GM12878 (cell line): ENCODE data around the gene TRIM38. TPM values are rescaled to one million over a fixed set of nuclear protein-coding genes. Genes with fewer than 3 reads are reported as not detected.

Source experiments
- CBX3 ChIP-seq: fragments of 200-600 bp; sonication (generic); IDR thresholded peaks from 2 replicates; pipeline ENCODE4 v1.6.1; 2016; ENCODE audit warnings: low read depth, borderline replicate concordance
- CHD2 ChIP-seq: IDR thresholded peaks from 2 replicates; pipeline ENCODE4 v1.6.1; 2011; ENCODE audit warnings: low read depth, low read length, improper control_type of control experiment, borderline replicate concordance
- CHD4 ChIP-seq: fragments of 200-600 bp; sonication (generic); IDR thresholded peaks from 2 replicates; pipeline ENCODE4 v1.6.1; 2016; ENCODE audit warnings: mild to moderate bottlenecking
- GATAD2B ChIP-seq: fragments of 450-650 bp; conservative IDR thresholded peaks from 2 replicates; pipeline ENCODE4 v1.6.1; 2017; ENCODE audit warnings: low read depth, mild to moderate bottlenecking, moderate library complexity
- IKZF1 ChIP-seq: fragments of 450-650 bp; conservative IDR thresholded peaks from 2 replicates; pipeline ENCODE4 v1.6.1; 2017; ENCODE audit warnings: antibody characterized with exemption, mild to moderate bottlenecking
- KDM1A ChIP-seq: fragments of 200-600 bp; sonication (generic); IDR thresholded peaks from 2 replicates; pipeline ENCODE4 v1.6.1; 2016; ENCODE audit warnings: borderline replicate concordance
- MYB ChIP-seq: fragments of 150-350 bp; IDR thresholded peaks from 2 replicates; pipeline ENCODE4 v1.6.1; 2014; ENCODE audit warnings: mild to moderate bottlenecking, low read depth, low read length, borderline replicate concordance
- NFXL1 ChIP-seq: fragments of 450-650 bp; IDR thresholded peaks from 2 replicates; pipeline ENCODE4 v1.6.1; 2017; ENCODE audit warnings: antibody characterized with exemption, mild to moderate bottlenecking, borderline replicate concordance
- NRF1 ChIP-seq: conservative IDR thresholded peaks from 2 replicates; pipeline ENCODE4 v1.6.1; 2011; ENCODE audit warnings: mild to moderate bottlenecking, low read depth, low read length, improper control_type of control experiment
- PAX5 ChIP-seq: IDR thresholded peaks from 2 replicates; pipeline ENCODE4 v1.6.1; 2011; ENCODE audit warnings: low read depth, low read length, borderline replicate concordance
- PAX8 ChIP-seq: fragments of 450-650 bp; IDR thresholded peaks from 2 replicates; pipeline ENCODE4 v1.6.1; 2017; ENCODE audit warnings: mild to moderate bottlenecking, moderate library complexity
- PML ChIP-seq: IDR thresholded peaks from 2 replicates; pipeline ENCODE4 v1.6.1; 2012; ENCODE audit warnings: low read length, inconsistent platforms
- POLR2A ChIP-seq: IDR thresholded peaks from 2 replicates; pipeline ENCODE4 v1.6.1; 2011; ENCODE audit warnings: low read depth, mild to moderate bottlenecking, low read length
- RBBP5 ChIP-seq: fragments of 200-600 bp; sonication (generic); conservative IDR thresholded peaks from 2 replicates; pipeline ENCODE4 v1.6.1; 2016
- RELA ChIP-seq: fragments of 450-650 bp; IDR thresholded peaks from 2 replicates; pipeline ENCODE4 v1.8.0; 2014; ENCODE audit warnings: borderline replicate concordance; ENCODE audit not compliant: partially characterized antibody
- RUNX3 ChIP-seq: IDR thresholded peaks from 2 replicates; pipeline ENCODE4 v1.6.1; 2012; ENCODE audit warnings: low read length, inconsistent platforms
- SIN3A ChIP-seq: IDR thresholded peaks from 2 replicates; pipeline ENCODE4 v1.6.1; 2012; ENCODE audit warnings: low read depth, low read length, improper control_type of control experiment
- SPI1 ChIP-seq: IDR thresholded peaks from 2 replicates; pipeline ENCODE4 v1.6.1; 2011; ENCODE audit warnings: low read depth, mild to moderate bottlenecking, low read length, moderate library complexity, borderline replicate concordance; ENCODE audit not compliant: insufficient read depth
- TBL1XR1 ChIP-seq: IDR thresholded peaks from 2 replicates; pipeline ENCODE4 v1.6.1; 2012; ENCODE audit warnings: low read depth, low read length, improper control_type of control experiment
- TCF3 ChIP-seq: IDR thresholded peaks from 2 replicates; pipeline ENCODE4 v1.6.1; 2012; ENCODE audit warnings: low read depth, mild to moderate bottlenecking, low read length, borderline replicate concordance; ENCODE audit not compliant: insufficient read depth
- ZNF687 ChIP-seq: fragments of 450-650 bp; IDR thresholded peaks from 2 replicates; pipeline ENCODE4 v1.6.1; 2017; ENCODE audit warnings: mild to moderate bottlenecking, moderate library complexity
- polyA plus RNA-seq, 11 experiments: library from polyadenylated mRNA; depleted of rRNA in 4 of 11; unstranded in 6 of 11; stranded (reverse) in 5 of 11; fragments of >200 nt; fragmentation: Nextera tagmentation in 4 of 11; fragmentation: Illumina TruSeq in 1 of 11; extraction: Ambion mirVana in 4 of 11; extraction: Trizol in 1 of 11; gene quantifications; 1 replicate in 1 of 11; 2 replicates in 10 of 11; pipeline versions ENCODE4 v1.2.1 to v1.2.3, GENCODE V29; 2011 to 2016; ENCODE audit warnings: inconsistent platforms in 2 of 11, missing spikeins in 2 of 11, low read depth in 1 of 11
- total RNA-seq, 4 experiments: library from RNA; depleted of rRNA in 3 of 4; stranded (reverse); fragments of >200 nt in 3 of 4; fragmentation: Illumina TruSeq in 1 of 4; extraction: Trizol in 1 of 4; gene quantifications; 2 replicates each; pipeline versions ENCODE4 v1.2.1 to v1.2.3, GENCODE V29; 2013 to 2021
- TF ChIP-seq, protein P1 (sequence below): fragments of 450-650 bp; IDR thresholded peaks from 2 replicates; pipeline ENCODE4 v1.6.1; 2017; ENCODE audit warnings: low read depth, mild to moderate bottlenecking, moderate library complexity

The TRIM38 gene
- total and polyA plus RNA-seq, 10 of the 15 experiments (the other 5 are each of a cell fraction or from before 2014, with no cell fraction given), result 4.5 to 14.7 (median 11.1) TPM

- TF ChIP-seq GATAD2B, result no peak; the same call in 1 of the 2 replicates
- peak; percentile 35; the same call in 1 of the 2 replicates for TF ChIP-seq PAX5
- TF ChIP-seq PAX8, result no peak
- TF ChIP-seq TBL1XR1, result peak; percentile 39; the same call in 1 of the 2 replicates
- no peak for TF ChIP-seq RELA
- TF ChIP-seq ZNF687, result 0 out of 2 replicates have a peak, but pooled peaks have one; percentile 36
- TF ChIP-seq CHD2, result peak; percentile 78
- no peak for TF ChIP-seq KDM1A
- TF ChIP-seq SPI1, result peak; percentile 88
- no peak for TF ChIP-seq CBX3
- 0 out of 2 replicates have a peak, but pooled peaks have one; percentile 41 for TF ChIP-seq SIN3A
- TF ChIP-seq RUNX3, result peak; percentile 86
- peak; percentile 66 for TF ChIP-seq POLR2A
- no peak for TF ChIP-seq MYB
- peak; percentile 84 for TF ChIP-seq TCF3
- peak; percentile 74 for TF ChIP-seq IKZF1
- TF ChIP-seq CHD4, result no peak
- TF ChIP-seq NRF1, result no peak
- TF ChIP-seq PML, result no peak
- no peak for TF ChIP-seq RBBP5
- TF ChIP-seq NFXL1, result no peak
- TF ChIP-seq, protein P1, sequence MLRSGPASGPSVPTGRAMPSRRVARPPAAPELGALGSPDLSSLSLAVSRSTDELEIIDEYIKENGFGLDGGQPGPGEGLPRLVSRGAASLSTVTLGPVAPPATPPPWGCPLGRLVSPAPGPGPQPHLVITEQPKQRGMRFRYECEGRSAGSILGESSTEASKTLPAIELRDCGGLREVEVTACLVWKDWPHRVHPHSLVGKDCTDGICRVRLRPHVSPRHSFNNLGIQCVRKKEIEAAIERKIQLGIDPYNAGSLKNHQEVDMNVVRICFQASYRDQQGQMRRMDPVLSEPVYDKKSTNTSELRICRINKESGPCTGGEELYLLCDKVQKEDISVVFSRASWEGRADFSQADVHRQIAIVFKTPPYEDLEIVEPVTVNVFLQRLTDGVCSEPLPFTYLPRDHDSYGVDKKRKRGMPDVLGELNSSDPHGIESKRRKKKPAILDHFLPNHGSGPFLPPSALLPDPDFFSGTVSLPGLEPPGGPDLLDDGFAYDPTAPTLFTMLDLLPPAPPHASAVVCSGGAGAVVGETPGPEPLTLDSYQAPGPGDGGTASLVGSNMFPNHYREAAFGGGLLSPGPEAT, result peak; percentile 51
Measured at GRCh38 chr6:25991785-25992412, 29.3 kb downstream of the TRIM38 start (continued).
